ENCODE measurements around the gene ABCF3.
A peak's percentile ranks its signal among the peaks of the same experiment; 100 is the strongest.
"Not testable (repeated sequence)": the region's sequence is repeated elsewhere in the genome, so short reads cannot be mapped to it uniquely, and the experiment has no call there.

ABCF3 gene

GRCh38 chr3:184186184-184186901, at the start of gene ABCF3:
Gene ABCF3, plus strand, starts transcription at chr3:184186199. Its CDS starts 9 bp downstream, at chr3:184186208.
- no peaks in the 10 kb centered on the region for H3K9me3 ChIP-seq (ENCODE audit: control insufficient read depth, insufficient read depth, low read length)
- H3K27ac ChIP-seq (ENCODE audit: low read depth, low read length): peak within 1 kb of the TSS; percentile 99
- H3K4me3 ChIP-seq (ENCODE audit: low read depth, low read length): peak within 1 kb of the TSS; percentile 90
- H3K27me3 ChIP-seq (ENCODE audit: control insufficient read depth, insufficient read depth, low read length): no peaks in the 10 kb centered on the region
- peak within 1 kb of the TSS; percentile 68 for H3K9ac ChIP-seq (ENCODE audit: low read depth, low read length)
- H3K36me3 ChIP-seq (ENCODE audit: control insufficient read depth, insufficient read depth, low read length): peaks cover 78% of the 10 kb centered on the region
- H3K4me1 ChIP-seq (ENCODE audit: control insufficient read depth, insufficient read depth, low read length): peaks cover 16% of the 10 kb centered on the region

GRCh38 chr3:184140436-184140835, 45.6 kb upstream of the ABCF3 start:
- Histone ChIP-seq H3K9ac (ENCODE audit: low read depth, low read length) (no peak overlapping the region), H3K27me3 (ENCODE audit: control insufficient read depth, insufficient read depth, low read length) (no peaks in the 10 kb centered on the region), H3K4me1 (ENCODE audit: control insufficient read depth, insufficient read depth, low read length) (peaks cover 9% of the 10 kb centered on the region), H3K27ac (ENCODE audit: low read depth, low read length) (no peak overlapping the region), H3K36me3 (ENCODE audit: control insufficient read depth, insufficient read depth, low read length) (peaks cover 68% of the 10 kb centered on the region), H3K4me3 (ENCODE audit: low read depth, low read length) (no peak overlapping the region), H3K9me3 (ENCODE audit: control insufficient read depth, insufficient read depth, low read length) (no peaks in the 10 kb centered on the region)

GRCh38 chr3:184142199-184142598, 43.8 kb upstream of the ABCF3 start:
- no peak overlapping the region for H3K9ac ChIP-seq (ENCODE audit: low read depth, low read length)
- H3K4me3 ChIP-seq (ENCODE audit: low read depth, low read length): no peak overlapping the region
- no peak overlapping the region for H3K27ac ChIP-seq (ENCODE audit: low read depth, low read length)
- no peaks in the 10 kb centered on the region for H3K9me3 ChIP-seq (ENCODE audit: control insufficient read depth, insufficient read depth, low read length)
- H3K4me1 ChIP-seq (ENCODE audit: control insufficient read depth, insufficient read depth, low read length): no peaks in the 10 kb centered on the region
- H3K36me3 ChIP-seq (ENCODE audit: control insufficient read depth, insufficient read depth, low read length): peaks cover 72% of the 10 kb centered on the region
- no peaks in the 10 kb centered on the region for H3K27me3 ChIP-seq (ENCODE audit: control insufficient read depth, insufficient read depth, low read length)

GRCh38 chr3:184143327-184143726, 42.7 kb upstream of the ABCF3 start:
- no peaks in the 10 kb centered on the region for H3K27me3 ChIP-seq (ENCODE audit: control insufficient read depth, insufficient read depth, low read length)
- H3K9me3 ChIP-seq (ENCODE audit: control insufficient read depth, insufficient read depth, low read length): no peaks in the 10 kb centered on the region
- peaks cover 64% of the 10 kb centered on the region for H3K36me3 ChIP-seq (ENCODE audit: control insufficient read depth, insufficient read depth, low read length)
- H3K4me3 ChIP-seq (ENCODE audit: low read depth, low read length): no peak overlapping the region
- H3K27ac ChIP-seq (ENCODE audit: low read depth, low read length): no peak overlapping the region
- H3K4me1 ChIP-seq (ENCODE audit: control insufficient read depth, insufficient read depth, low read length): no peaks in the 10 kb centered on the region
- H3K9ac ChIP-seq (ENCODE audit: low read depth, low read length): no peak overlapping the region

- Histone ChIP-seq H3K4me3 (ENCODE audit: low read depth, low read length) (no peak overlapping the region), H3K27me3 (ENCODE audit: control insufficient read depth, insufficient read depth, low read length) (no peaks in the 10 kb centered on the region), H3K9me3 (ENCODE audit: control insufficient read depth, insufficient read depth, low read length) (no peaks in the 10 kb centered on the region), H3K9ac (ENCODE audit: low read depth, low read length) (no peak overlapping the region), H3K4me1 (ENCODE audit: control insufficient read depth, insufficient read depth, low read length) (no peaks in the 10 kb centered on the region), H3K27ac (ENCODE audit: low read depth, low read length) (no peak overlapping the region), H3K36me3 (ENCODE audit: control insufficient read depth, insufficient read depth, low read length) (peaks cover 60% of the 10 kb centered on the region)
These were observed 41.5 kb upstream of the ABCF3 start for GRCh38 chr3:184144505-184144904.

- no peaks in the 10 kb centered on the region for H3K9me3 ChIP-seq (ENCODE audit: control insufficient read depth, insufficient read depth, low read length)
- peaks cover 57% of the 10 kb centered on the region for H3K36me3 ChIP-seq (ENCODE audit: control insufficient read depth, insufficient read depth, low read length)
- H3K27ac ChIP-seq (ENCODE audit: low read depth, low read length): peak overlapping the region; percentile 8
- H3K4me1 ChIP-seq (ENCODE audit: control insufficient read depth, insufficient read depth, low read length): no peaks in the 10 kb centered on the region
- no peaks in the 10 kb centered on the region for H3K27me3 ChIP-seq (ENCODE audit: control insufficient read depth, insufficient read depth, low read length)
- no peak overlapping the region for H3K4me3 ChIP-seq (ENCODE audit: low read depth, low read length)
- no peak overlapping the region for H3K9ac ChIP-seq (ENCODE audit: low read depth, low read length)
These were observed 40.9 kb upstream of the ABCF3 start for GRCh38 chr3:184145111-184145524.

GRCh38 chr3:184145751-184146270, 40.2 kb upstream of the ABCF3 start:
- Histone ChIP-seq H3K27ac (ENCODE audit: low read depth, low read length) (no peak overlapping the region), H3K36me3 (ENCODE audit: control insufficient read depth, insufficient read depth, low read length) (peaks cover 50% of the 10 kb centered on the region), H3K4me1 (ENCODE audit: control insufficient read depth, insufficient read depth, low read length) (no peaks in the 10 kb centered on the region)

GRCh38 chr3:184148076-184148475, 37.9 kb upstream of the ABCF3 start:
- H3K4me1 ChIP-seq (ENCODE audit: control insufficient read depth, insufficient read depth, low read length): no peaks in the 10 kb centered on the region
- no peak overlapping the region for H3K27ac ChIP-seq (ENCODE audit: low read depth, low read length)
- H3K4me3 ChIP-seq (ENCODE audit: low read depth, low read length): no peak overlapping the region
- H3K9ac ChIP-seq (ENCODE audit: low read depth, low read length): no peak overlapping the region
- H3K9me3 ChIP-seq (ENCODE audit: control insufficient read depth, insufficient read depth, low read length): no peaks in the 10 kb centered on the region
- no peaks in the 10 kb centered on the region for H3K27me3 ChIP-seq (ENCODE audit: control insufficient read depth, insufficient read depth, low read length)
- H3K36me3 ChIP-seq (ENCODE audit: control insufficient read depth, insufficient read depth, low read length): peaks cover 28% of the 10 kb centered on the region

More at GRCh38 chr3:184145751-184146270, 40.2 kb upstream of the ABCF3 start:
- H3K9ac ChIP-seq (ENCODE audit: low read depth, low read length): no peak overlapping the region
- no peaks in the 10 kb centered on the region for H3K9me3 ChIP-seq (ENCODE audit: control insufficient read depth, insufficient read depth, low read length)
- H3K27me3 ChIP-seq (ENCODE audit: control insufficient read depth, insufficient read depth, low read length): no peaks in the 10 kb centered on the region
- no peak overlapping the region for H3K4me3 ChIP-seq (ENCODE audit: low read depth, low read length)

- no peaks in the 10 kb centered on the region for H3K9me3 ChIP-seq (ENCODE audit: control insufficient read depth, insufficient read depth, low read length)
- H3K9ac ChIP-seq (ENCODE audit: low read depth, low read length): no peak overlapping the region
- H3K27ac ChIP-seq (ENCODE audit: low read depth, low read length): no peak overlapping the region
- H3K36me3 ChIP-seq (ENCODE audit: control insufficient read depth, insufficient read depth, low read length): peaks cover 17% of the 10 kb centered on the region
- no peak overlapping the region for H3K4me3 ChIP-seq (ENCODE audit: low read depth, low read length)
- H3K27me3 ChIP-seq (ENCODE audit: control insufficient read depth, insufficient read depth, low read length): no peaks in the 10 kb centered on the region
- no peaks in the 10 kb centered on the region for H3K4me1 ChIP-seq (ENCODE audit: control insufficient read depth, insufficient read depth, low read length)
These were observed 36.9 kb upstream of the ABCF3 start for GRCh38 chr3:184149123-184149522.

- peaks cover 11% of the 10 kb centered on the region for H3K36me3 ChIP-seq (ENCODE audit: control insufficient read depth, insufficient read depth, low read length)
- not testable (repeated sequence) for H3K4me1 ChIP-seq (ENCODE audit: control insufficient read depth, insufficient read depth, low read length); H3K9ac ChIP-seq (ENCODE audit: low read depth, low read length); H3K27ac ChIP-seq (ENCODE audit: low read depth, low read length); H3K9me3 ChIP-seq (ENCODE audit: control insufficient read depth, insufficient read depth, low read length); H3K4me3 ChIP-seq (ENCODE audit: low read depth, low read length); H3K27me3 ChIP-seq (ENCODE audit: control insufficient read depth, insufficient read depth, low read length)
These were observed 36.2 kb upstream of the ABCF3 start for GRCh38 chr3:184149770-184150169.

GRCh38 chr3:184154885-184155643, 30.9 kb upstream of the ABCF3 start, which contains the start of gene DVL3:
Gene DVL3, plus strand, starts transcription at chr3:184155377. Its CDS starts 259 bp downstream, at chr3:184155636.
- no peaks in the 10 kb centered on the region for H3K9me3 ChIP-seq (ENCODE audit: control insufficient read depth, insufficient read depth, low read length)
- peak within 1 kb of the TSS; percentile 93 for H3K27ac ChIP-seq (ENCODE audit: low read depth, low read length)
- H3K9ac ChIP-seq (ENCODE audit: low read depth, low read length): peak within 1 kb of the TSS; percentile 43
- no peaks in the 10 kb centered on the region for H3K36me3 ChIP-seq (ENCODE audit: control insufficient read depth, insufficient read depth, low read length)
- peak within 1 kb of the TSS; percentile 97 for H3K4me3 ChIP-seq (ENCODE audit: low read depth, low read length)
- H3K27me3 ChIP-seq (ENCODE audit: control insufficient read depth, insufficient read depth, low read length): no peaks in the 10 kb centered on the region
- peaks cover 9% of the 10 kb centered on the region for H3K4me1 ChIP-seq (ENCODE audit: control insufficient read depth, insufficient read depth, low read length)

Data from HUES48 (cell line).